Suprapubic skin (tissue), 4 donors: ENCODE data around the gene TMC2.

Source experiments
- EP300 ChIP-seq: sonication (generic); formaldehyde crosslinking; IDR thresholded peaks from one replicate; pipeline ENCODE4 v1.6.1; 2017; ENCODE audit warnings: antibody characterized with exemption
- POLR2A ChIP-seq, 2 donors: fragments of 450-650 bp; IDR thresholded peaks; one replicate each; pipeline ENCODE4 v1.6.1; 2017; ENCODE audit warnings: antibody characterized with exemption in 2 of 2, mild to moderate bottlenecking in 2 of 2, moderate library complexity in 2 of 2
- POLR2AphosphoS5 ChIP-seq, 3 donors: sonication (generic); formaldehyde crosslinking; IDR thresholded peaks; one replicate each; pipeline ENCODE4 v1.6.1; 2017; ENCODE audit warnings: antibody characterized with exemption in 3 of 3
- TF ChIP-seq, protein P1 (sequence below), 2 donors: fragments of 200-600 bp in 1 of 2; fragments of 450-650 bp in 1 of 2; sonication (generic) in 1 of 2; IDR thresholded peaks; one replicate each; pipeline ENCODE4 v1.5.1; 2016 to 2019; ENCODE audit warnings: antibody characterized with exemption in 2 of 2, mild to moderate bottlenecking in 1 of 2, moderate library complexity in 1 of 2

GRCh38 chr20:2637246-2637645 lies 100.9 kb downstream of the TMC2 start:
- TF ChIP-seq, protein P1, sequence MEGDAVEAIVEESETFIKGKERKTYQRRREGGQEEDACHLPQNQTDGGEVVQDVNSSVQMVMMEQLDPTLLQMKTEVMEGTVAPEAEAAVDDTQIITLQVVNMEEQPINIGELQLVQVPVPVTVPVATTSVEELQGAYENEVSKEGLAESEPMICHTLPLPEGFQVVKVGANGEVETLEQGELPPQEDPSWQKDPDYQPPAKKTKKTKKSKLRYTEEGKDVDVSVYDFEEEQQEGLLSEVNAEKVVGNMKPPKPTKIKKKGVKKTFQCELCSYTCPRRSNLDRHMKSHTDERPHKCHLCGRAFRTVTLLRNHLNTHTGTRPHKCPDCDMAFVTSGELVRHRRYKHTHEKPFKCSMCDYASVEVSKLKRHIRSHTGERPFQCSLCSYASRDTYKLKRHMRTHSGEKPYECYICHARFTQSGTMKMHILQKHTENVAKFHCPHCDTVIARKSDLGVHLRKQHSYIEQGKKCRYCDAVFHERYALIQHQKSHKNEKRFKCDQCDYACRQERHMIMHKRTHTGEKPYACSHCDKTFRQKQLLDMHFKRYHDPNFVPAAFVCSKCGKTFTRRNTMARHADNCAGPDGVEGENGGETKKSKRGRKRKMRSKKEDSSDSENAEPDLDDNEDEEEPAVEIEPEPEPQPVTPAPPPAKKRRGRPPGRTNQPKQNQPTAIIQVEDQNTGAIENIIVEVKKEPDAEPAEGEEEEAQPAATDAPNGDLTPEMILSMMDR (IDR thresholded peaks at IDR 0.05) = no peak
- TF ChIP-seq POLR2AphosphoS5 (IDR thresholded peaks at IDR 0.05) = no peak
- TF ChIP-seq POLR2A (IDR thresholded peaks at IDR 0.05) = no peak
- no peak for TF ChIP-seq EP300
